ENCODE results near the gene TYSND1.

Gene TYSND1, protein sequence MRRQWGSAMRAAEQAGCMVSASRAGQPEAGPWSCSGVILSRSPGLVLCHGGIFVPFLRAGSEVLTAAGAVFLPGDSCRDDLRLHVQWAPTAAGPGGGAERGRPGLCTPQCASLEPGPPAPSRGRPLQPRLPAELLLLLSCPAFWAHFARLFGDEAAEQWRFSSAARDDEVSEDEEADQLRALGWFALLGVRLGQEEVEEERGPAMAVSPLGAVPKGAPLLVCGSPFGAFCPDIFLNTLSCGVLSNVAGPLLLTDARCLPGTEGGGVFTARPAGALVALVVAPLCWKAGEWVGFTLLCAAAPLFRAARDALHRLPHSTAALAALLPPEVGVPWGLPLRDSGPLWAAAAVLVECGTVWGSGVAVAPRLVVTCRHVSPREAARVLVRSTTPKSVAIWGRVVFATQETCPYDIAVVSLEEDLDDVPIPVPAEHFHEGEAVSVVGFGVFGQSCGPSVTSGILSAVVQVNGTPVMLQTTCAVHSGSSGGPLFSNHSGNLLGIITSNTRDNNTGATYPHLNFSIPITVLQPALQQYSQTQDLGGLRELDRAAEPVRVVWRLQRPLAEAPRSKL

DNA sequence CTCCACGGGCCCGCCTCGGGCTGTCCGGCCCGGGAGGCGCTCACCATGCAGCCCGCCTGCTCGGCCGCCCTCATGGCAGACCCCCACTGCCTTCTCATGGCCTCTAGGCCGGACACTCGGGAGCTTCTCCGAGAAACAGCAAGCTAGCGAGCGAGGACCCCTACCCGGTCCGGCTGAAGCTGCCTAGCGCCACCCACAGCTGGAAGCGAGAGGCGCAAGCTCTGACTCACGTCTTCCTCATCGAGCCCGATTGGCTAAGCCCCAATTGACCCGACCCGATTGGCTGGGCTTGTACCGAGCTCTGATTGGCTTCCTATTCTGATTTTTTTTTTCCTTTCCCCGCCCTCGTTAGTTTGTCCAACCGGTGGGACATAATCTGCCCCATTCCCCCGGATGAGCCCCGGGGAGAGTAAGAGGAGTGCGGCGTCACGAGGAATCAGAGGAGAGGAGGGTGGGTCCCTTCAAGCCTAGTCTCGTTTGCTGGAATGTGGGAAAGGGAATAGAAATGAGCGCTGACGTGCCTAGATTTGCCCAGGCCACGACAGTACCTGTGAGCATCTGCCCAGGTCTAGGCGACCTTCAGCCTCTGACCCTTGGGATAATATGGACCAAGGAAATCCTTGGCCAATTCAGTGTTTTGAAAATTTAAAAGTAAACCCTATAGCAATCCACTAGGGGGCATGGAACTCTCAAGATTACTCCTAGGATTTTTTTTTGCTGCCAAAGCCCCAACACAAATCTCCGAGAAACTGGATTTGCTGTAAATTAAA lies at the start of gene TYSND1:
Gene TYSND1, minus strand, starts transcription at position 212 of the 770 bp plus-strand sequence. Its CDS starts 114 bp downstream, at position 98.
- Histone ChIP-seq H3K9ac (peak within 1 kb of the TSS; percentile 97), H3K79me2 (ENCODE audit: insufficient read depth, low read depth) (no peaks in the 10 kb centered on the region), H3K4me3 (IDR thresholded peaks at IDR 0.05; ENCODE audit: insufficient read depth, low read depth, low read length) (no peak within 1 kb of the TSS), H3K4me1 (ENCODE audit: low read depth, poor library complexity, severe bottlenecking) (peaks cover 16% of the 10 kb centered on the region), H2AFZ (ENCODE audit: low read depth) (peak within 1 kb of the TSS; percentile 91), H3K4me2 (peak within 1 kb of the TSS; percentile 94), H3K27me3 (ENCODE audit: insufficient read depth, low read depth) (no peaks in the 10 kb centered on the region), H4K20me1 (ENCODE audit: insufficient read depth) (no peaks in the 10 kb centered on the region), H3K27ac (peak within 1 kb of the TSS; percentile 90), H3K36me3 (ENCODE audit: insufficient read depth) (0 out of 2 replicates have a peak, but pooled peaks cover 4% of the 10 kb centered on the region)
- TF ChIP-seq, protein P1, sequence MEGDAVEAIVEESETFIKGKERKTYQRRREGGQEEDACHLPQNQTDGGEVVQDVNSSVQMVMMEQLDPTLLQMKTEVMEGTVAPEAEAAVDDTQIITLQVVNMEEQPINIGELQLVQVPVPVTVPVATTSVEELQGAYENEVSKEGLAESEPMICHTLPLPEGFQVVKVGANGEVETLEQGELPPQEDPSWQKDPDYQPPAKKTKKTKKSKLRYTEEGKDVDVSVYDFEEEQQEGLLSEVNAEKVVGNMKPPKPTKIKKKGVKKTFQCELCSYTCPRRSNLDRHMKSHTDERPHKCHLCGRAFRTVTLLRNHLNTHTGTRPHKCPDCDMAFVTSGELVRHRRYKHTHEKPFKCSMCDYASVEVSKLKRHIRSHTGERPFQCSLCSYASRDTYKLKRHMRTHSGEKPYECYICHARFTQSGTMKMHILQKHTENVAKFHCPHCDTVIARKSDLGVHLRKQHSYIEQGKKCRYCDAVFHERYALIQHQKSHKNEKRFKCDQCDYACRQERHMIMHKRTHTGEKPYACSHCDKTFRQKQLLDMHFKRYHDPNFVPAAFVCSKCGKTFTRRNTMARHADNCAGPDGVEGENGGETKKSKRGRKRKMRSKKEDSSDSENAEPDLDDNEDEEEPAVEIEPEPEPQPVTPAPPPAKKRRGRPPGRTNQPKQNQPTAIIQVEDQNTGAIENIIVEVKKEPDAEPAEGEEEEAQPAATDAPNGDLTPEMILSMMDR (conservative IDR thresholded peaks at IDR 0.05; ENCODE audit: low read depth, low read length): peak; percentile 69

DNA sequence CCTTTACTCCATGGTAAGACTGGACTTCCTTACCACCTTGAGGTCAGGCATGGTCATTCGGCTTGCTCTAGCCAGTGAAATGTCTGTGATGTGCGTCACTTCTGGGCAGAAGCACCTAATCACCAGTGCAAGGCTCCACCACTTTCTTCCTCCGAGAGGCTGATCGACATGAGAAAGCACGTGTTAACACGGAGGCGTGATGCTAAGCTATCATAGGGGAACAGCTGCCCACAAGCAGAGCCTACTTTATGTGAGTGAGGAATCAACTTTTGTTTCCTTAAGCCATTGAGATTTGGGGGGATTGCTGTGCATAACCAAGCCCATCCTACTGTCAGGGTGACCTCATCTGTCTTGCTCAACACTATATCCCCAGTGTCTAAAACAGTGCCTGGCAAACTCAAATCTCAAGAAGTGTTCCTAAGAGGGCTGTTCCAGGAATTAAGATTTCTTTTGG lies 46.9 kb upstream of the TYSND1 start:
- no peaks in the 10 kb centered on the region for H3K79me2 ChIP-seq (ENCODE audit: insufficient read depth, low read depth)
- no peaks in the 10 kb centered on the region for H3K36me3 ChIP-seq (ENCODE audit: insufficient read depth)
- H3K27me3 ChIP-seq (ENCODE audit: insufficient read depth, low read depth): no peaks in the 10 kb centered on the region
- H3K4me3 ChIP-seq (IDR thresholded peaks at IDR 0.05; ENCODE audit: insufficient read depth, low read depth, low read length): no peak overlapping the region
- no peak overlapping the region for H3K4me2 ChIP-seq
- H4K20me1 ChIP-seq (ENCODE audit: insufficient read depth): 0 out of 2 replicates have a peak, but pooled peaks cover 4% of the 10 kb centered on the region
- H3K9ac ChIP-seq: no peak overlapping the region
- no peak overlapping the region for H3K27ac ChIP-seq
- TF ChIP-seq, protein P1 (conservative IDR thresholded peaks at IDR 0.05; ENCODE audit: low read depth, low read length): no peak
- H3K4me1 ChIP-seq (ENCODE audit: low read depth, poor library complexity, severe bottlenecking): peaks cover 21% of the 10 kb centered on the region
- H2AFZ ChIP-seq (ENCODE audit: low read depth): no peak overlapping the region

DNA sequence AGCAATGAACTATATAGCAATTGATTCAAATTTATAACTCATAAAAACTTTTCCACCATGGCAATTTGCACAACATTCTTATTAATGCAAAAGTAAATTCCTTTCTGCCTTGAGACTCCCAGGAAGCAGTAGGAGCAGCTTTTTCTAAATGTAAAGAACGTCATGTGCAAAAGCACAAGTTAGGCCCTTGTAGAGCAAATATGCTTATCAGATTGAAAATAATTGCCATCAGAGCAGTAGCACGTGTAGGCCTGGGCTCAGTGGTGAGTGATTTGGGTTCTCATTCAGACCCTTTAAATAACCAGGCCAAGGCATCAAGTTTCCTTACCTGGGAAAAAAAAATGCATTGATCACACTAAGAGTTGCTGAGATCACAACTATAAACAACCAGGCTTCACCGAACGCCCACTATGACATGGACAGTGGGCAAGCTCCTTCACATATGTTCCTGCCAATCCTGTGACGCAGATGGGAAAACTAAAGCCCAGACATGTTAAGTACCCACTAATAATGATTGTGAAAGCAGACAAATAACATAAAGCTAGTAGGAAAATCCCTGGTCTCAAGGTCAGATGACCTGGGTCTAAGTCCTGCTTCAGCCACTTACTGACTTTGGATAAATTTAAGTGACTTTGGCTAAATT lies 45.9 kb upstream of the TYSND1 start:
- TF ChIP-seq, protein P1 (conservative IDR thresholded peaks at IDR 0.05; ENCODE audit: low read depth, low read length): no peak
- no peak overlapping the region for H3K4me2 ChIP-seq
- no peaks in the 10 kb centered on the region for H4K20me1 ChIP-seq (ENCODE audit: insufficient read depth)
- no peak overlapping the region for H3K4me3 ChIP-seq (IDR thresholded peaks at IDR 0.05; ENCODE audit: insufficient read depth, low read depth, low read length)
- no peak overlapping the region for H3K27ac ChIP-seq
- H3K36me3 ChIP-seq (ENCODE audit: insufficient read depth): no peaks in the 10 kb centered on the region
- no peaks in the 10 kb centered on the region for H3K27me3 ChIP-seq (ENCODE audit: insufficient read depth, low read depth)
- no peak overlapping the region for H3K9ac ChIP-seq
- peaks cover 12% of the 10 kb centered on the region for H3K4me1 ChIP-seq (ENCODE audit: low read depth, poor library complexity, severe bottlenecking)
- no peak overlapping the region for H2AFZ ChIP-seq (ENCODE audit: low read depth)
- no peaks in the 10 kb centered on the region for H3K79me2 ChIP-seq (ENCODE audit: insufficient read depth, low read depth)

DNA sequence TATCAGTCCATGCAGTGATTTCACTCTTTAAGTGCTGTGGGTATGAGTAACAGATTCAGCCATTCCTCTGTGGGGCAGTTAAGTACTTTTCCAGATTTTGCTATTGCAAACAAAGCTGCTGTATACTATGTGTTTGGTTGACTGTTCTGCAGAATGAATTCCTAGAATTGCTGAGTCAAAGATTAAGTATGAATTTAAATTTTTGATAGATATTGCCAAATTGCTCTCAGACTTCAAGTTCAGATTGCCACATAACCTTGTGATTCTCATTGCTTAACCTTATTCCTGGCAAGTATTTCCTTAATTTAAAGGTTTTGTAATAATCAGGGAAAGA lies 45.4 kb upstream of the TYSND1 start:
- H3K4me2 ChIP-seq: no peak overlapping the region
- no peaks in the 10 kb centered on the region for H3K79me2 ChIP-seq (ENCODE audit: insufficient read depth, low read depth)
- no peaks in the 10 kb centered on the region for H4K20me1 ChIP-seq (ENCODE audit: insufficient read depth)
- H3K4me1 ChIP-seq (ENCODE audit: low read depth, poor library complexity, severe bottlenecking): peaks cover 6% of the 10 kb centered on the region
- no peaks in the 10 kb centered on the region for H3K27me3 ChIP-seq (ENCODE audit: insufficient read depth, low read depth)
- H2AFZ ChIP-seq (ENCODE audit: low read depth): no peak overlapping the region
- H3K9ac ChIP-seq: no peak overlapping the region
- H3K27ac ChIP-seq: no peak overlapping the region
- no peaks in the 10 kb centered on the region for H3K36me3 ChIP-seq (ENCODE audit: insufficient read depth)
- H3K4me3 ChIP-seq (IDR thresholded peaks at IDR 0.05; ENCODE audit: insufficient read depth, low read depth, low read length): no peak overlapping the region
- TF ChIP-seq, protein P1 (conservative IDR thresholded peaks at IDR 0.05; ENCODE audit: low read depth, low read length): no peak
